ENCODE measurements around the gene ELOVL6. TPM values are rescaled to one million over a fixed set of nuclear protein-coding genes. Genes with fewer than 3 reads are reported as not detected.

ELOVL6 gene
- total and polyA plus RNA-seq, 10 of the 15 experiments (the other 5 are each of a cell fraction or from before 2014, with no cell fraction given), result 3.9 to 33.5 (median 8.1) TPM

GRCh38 chr4:110154582-110154981 lies 43.8 kb downstream of the ELOVL6 start:
- no peak overlapping the region for H3K4me2 ChIP-seq (ENCODE audit: control insufficient read depth, insufficient read depth)
- no peaks in the 10 kb centered on the region for H3K9me3 ChIP-seq (replicated peaks; ENCODE audit: control insufficient read depth, insufficient read depth, low read length)
- intact Hi-C loops (cut with micrococcal nuclease; ENCODE audit: unreplicated experiment), result no loop called here
- SMC1A ChIA-PET (ENCODE audit: uncharacterized antibody, unreplicated experiment), result interaction anchor here (0.8 to 2.3 kb wide), 12 partner anchors 9 to 157 kb away, joined by 3 to 8 read pairs (median 3); no protein-coding TSS in a partner anchor
- no peak for TF ChIP-seq TCF3 (IDR thresholded peaks at IDR 0.05; ENCODE audit: borderline replicate concordance, insufficient read depth, low read depth, low read length)
- peak; percentile 73 for TF ChIP-seq NR2F1 (conservative IDR thresholded peaks at IDR 0.05)
- BruUV-seq (replicated peaks), result no TSS peak
- RAD21 ChIA-PET (ENCODE audit: unreplicated experiment), result interaction anchor here (0.7 to 1.0 kb wide), 2 partner anchors 35 to 63 kb away, joined by 3 read pairs; no protein-coding TSS in a partner anchor
- no peaks in the 10 kb centered on the region for H3K79me2 ChIP-seq (ENCODE audit: control insufficient read depth, insufficient read depth, low read length)
- no peaks in the 10 kb centered on the region for H4K20me1 ChIP-seq (ENCODE audit: control insufficient read depth, insufficient read depth)
- in situ Hi-C loops (cut with MboI), result no loop called here
- 0 out of 2 replicates have a peak overlapping the region, but pooled peaks have one; percentile 31 for H2AFZ ChIP-seq (ENCODE audit: control insufficient read depth, low read depth, low read length)
- ATAC-seq (peak; percentile 49; the same call in 2 of the 3 replicates), DNase-seq (ENCODE audit: low read depth, low spot score) (no peak), FAIRE-seq (no peak)
- POLR2A ChIA-PET, result interaction anchor here (0.5 to 2.6 kb wide), 4 partner anchors 10 to 40 kb away, joined by 3 to 12 read pairs (median 4); no protein-coding TSS in a partner anchor
- 67% methylated on average over 1 of the region's 1 CpG for WGBS (ENCODE audit: insufficient coverage, insufficient replicate concordance, low lambda C conversion rate, missing lambda C conversion rate)
- no peak overlapping the region for H3K9ac ChIP-seq (ENCODE audit: control insufficient read depth, insufficient read depth, low read length)
- no peaks in the 10 kb centered on the region for H3K4me1 ChIP-seq (ENCODE audit: control insufficient read depth, insufficient read depth, low read length)
- H3K36me3 ChIP-seq (ENCODE audit: control insufficient read depth in 2 of 2, insufficient read depth in 2 of 2, low read length in 1 of 2), result no peaks in the 10 kb centered on the region
- no peak overlapping the region for H3K4me3 ChIP-seq
- H3K27me3 ChIP-seq (replicated peaks in 1 of 2; ENCODE audit: control insufficient read depth in 2 of 2, insufficient read depth in 2 of 2, low read length in 1 of 2), result no peaks in the 10 kb centered on the region
- H3K27ac ChIP-seq (ENCODE audit: control insufficient read depth, insufficient read depth), result no peak overlapping the region
- CTCF ChIA-PET, result interaction anchor here (1.0 to 1.4 kb wide), 4 partner anchors 11 to 25 kb away, joined by 3 to 6 read pairs (median 4); no protein-coding TSS in a partner anchor

DNA sequence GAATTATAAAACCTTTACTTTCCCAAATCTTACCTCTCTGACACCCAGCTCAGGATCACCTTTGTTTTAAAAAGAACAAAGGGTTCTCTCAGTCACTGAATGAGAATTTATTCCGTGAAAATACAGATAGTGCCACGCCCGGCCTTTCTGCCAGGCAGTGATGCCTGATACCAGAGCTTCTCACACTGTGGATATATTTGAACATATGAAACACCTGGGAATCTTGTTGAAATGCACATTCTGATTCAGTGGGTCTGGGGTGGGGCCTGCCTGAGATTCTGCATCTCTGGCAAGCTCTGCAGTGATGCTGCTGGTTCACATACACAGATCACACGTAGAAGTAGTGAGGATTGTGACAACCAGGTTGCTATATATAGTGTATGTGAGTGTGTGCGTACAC lies 46.0 kb downstream of the ELOVL6 start:
- POLR2A ChIA-PET, result no interaction called here

More for the DNA sequence above, 46.0 kb downstream of the ELOVL6 start:
- no peaks in the 10 kb centered on the region for H3K79me2 ChIP-seq (ENCODE audit: control insufficient read depth, insufficient read depth, low read length)
- no peak overlapping the region for H3K9ac ChIP-seq (ENCODE audit: control insufficient read depth, insufficient read depth, low read length)
- TF ChIP-seq ETV6 (conservative IDR thresholded peaks at IDR 0.05 in 1 of 2, IDR thresholded peaks at IDR 0.05 in 1 of 2; ENCODE audit: borderline replicate concordance in 1 of 2, low read depth in 1 of 2) (no peak), SREBF1 (IDR thresholded peaks at IDR 0.05; ENCODE audit: low read length) (no peak), ZNF207 (IDR thresholded peaks at IDR 0.05; ENCODE audit: borderline replicate concordance) (no peak), CBX5 (IDR thresholded peaks at IDR 0.05; ENCODE audit: low read depth) (no peak)
- TF ChIP-seq, protein P1, sequence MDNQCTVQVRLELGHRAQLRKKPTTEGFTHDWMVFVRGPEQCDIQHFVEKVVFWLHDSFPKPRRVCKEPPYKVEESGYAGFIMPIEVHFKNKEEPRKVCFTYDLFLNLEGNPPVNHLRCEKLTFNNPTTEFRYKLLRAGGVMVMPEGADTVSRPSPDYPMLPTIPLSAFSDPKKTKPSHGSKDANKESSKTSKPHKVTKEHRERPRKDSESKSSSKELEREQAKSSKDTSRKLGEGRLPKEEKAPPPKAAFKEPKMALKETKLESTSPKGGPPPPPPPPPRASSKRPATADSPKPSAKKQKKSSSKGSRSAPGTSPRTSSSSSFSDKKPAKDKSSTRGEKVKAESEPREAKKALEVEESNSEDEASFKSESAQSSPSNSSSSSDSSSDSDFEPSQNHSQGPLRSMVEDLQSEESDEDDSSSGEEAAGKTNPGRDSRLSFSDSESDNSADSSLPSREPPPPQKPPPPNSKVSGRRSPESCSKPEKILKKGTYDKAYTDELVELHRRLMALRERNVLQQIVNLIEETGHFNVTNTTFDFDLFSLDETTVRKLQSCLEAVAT (IDR thresholded peaks at IDR 0.05), result no peak
- no peaks in the 10 kb centered on the region for H3K27me3 ChIP-seq (replicated peaks in 1 of 2; ENCODE audit: control insufficient read depth in 2 of 2, insufficient read depth in 2 of 2, low read length in 1 of 2)
- BruUV-seq (replicated peaks), result no TSS peak
- ATAC-seq (no peak), DNase-seq (ENCODE audit: low read depth, low spot score) (no peak), FAIRE-seq (no peak)
- no peaks in the 10 kb centered on the region for H3K9me3 ChIP-seq (replicated peaks; ENCODE audit: control insufficient read depth, insufficient read depth, low read length)
- H3K4me2 ChIP-seq (ENCODE audit: control insufficient read depth, insufficient read depth), result no peak overlapping the region
- H3K4me1 ChIP-seq (ENCODE audit: control insufficient read depth, insufficient read depth, low read length), result no peaks in the 10 kb centered on the region
- intact Hi-C loops (cut with micrococcal nuclease; ENCODE audit: unreplicated experiment), result no loop called here
- H4K20me1 ChIP-seq (ENCODE audit: control insufficient read depth, insufficient read depth), result no peaks in the 10 kb centered on the region
- no peaks in the 10 kb centered on the region for H3K36me3 ChIP-seq (ENCODE audit: control insufficient read depth in 2 of 2, insufficient read depth in 2 of 2, low read length in 1 of 2)
- in situ Hi-C loops (cut with MboI), result no loop called here
- no peak overlapping the region for H3K4me3 ChIP-seq
- SMC1A ChIA-PET (ENCODE audit: uncharacterized antibody, unreplicated experiment), result interaction anchor here (0.9 to 1.4 kb wide), 4 partner anchors 16 to 143 kb away, joined by 3 to 5 read pairs (median 3); no protein-coding TSS in a partner anchor
- 98% methylated on average over 5 of the region's 5 CpGs for WGBS (ENCODE audit: insufficient coverage, insufficient replicate concordance, low lambda C conversion rate, missing lambda C conversion rate)
- RAD21 ChIA-PET (ENCODE audit: unreplicated experiment), result interaction anchor here (0.8 kb wide), 1 partner anchor 56 kb away, joined by 3 read pairs; no protein-coding TSS in a partner anchor
- H3K27ac ChIP-seq (ENCODE audit: control insufficient read depth, insufficient read depth), result no peak overlapping the region
- CTCF ChIA-PET, result interaction anchor here (1.5 to 2.1 kb wide), 2 partner anchors 65 to 103 kb away, joined by 3 to 8 read pairs; no protein-coding TSS in a partner anchor
- H2AFZ ChIP-seq (ENCODE audit: control insufficient read depth, low read depth, low read length), result no peak overlapping the region
